GM20431 (cell line): Measurements from ENCODE around the gene SHH.

Source experiments
- in situ Hi-C: fragments of 300-500 bp; cut with MseI, MboI; formaldehyde crosslinking; loops from one replicate; pipeline ENCODE4 v1.15.0; 2020; ENCODE audit warnings: low sequenced_read_pairs; ENCODE audit not compliant: unreplicated experiment

SHH gene

GRCh38 chr7:155808549-155809331 is 3.5 kb downstream of the SHH start:
- in situ Hi-C loops, result loop anchor here (25.0 kb wide), 1 partner anchor 1004 kb away; no protein-coding TSS in a partner anchor

- in situ Hi-C loops, result loop anchor here (25.0 kb wide), 1 partner anchor 1004 kb away; no protein-coding TSS in a partner anchor
These were observed 4.3 kb downstream of the SHH start for GRCh38 chr7:155807789-155808548.

GRCh38 chr7:155807065-155807671 is 5.1 kb downstream of the SHH start:
- in situ Hi-C loops, result loop anchor here (25.0 kb wide), 1 partner anchor 1005 kb away; no protein-coding TSS in a partner anchor

- in situ Hi-C loops, result loop anchor here (25.0 kb wide), 1 partner anchor 1006 kb away; no protein-coding TSS in a partner anchor
These were observed 6.0 kb downstream of the SHH start for GRCh38 chr7:155806096-155806871.

GRCh38 chr7:155805826-155806095 is 6.5 kb downstream of the SHH start:
- in situ Hi-C loops, result loop anchor here (25.0 kb wide), 1 partner anchor 1007 kb away; no protein-coding TSS in a partner anchor

- in situ Hi-C loops, result loop anchor here (25.0 kb wide), 1 partner anchor 1007 kb away; no protein-coding TSS in a partner anchor
These were observed 7.1 kb downstream of the SHH start for GRCh38 chr7:155804897-155805825.

- in situ Hi-C loops, result loop anchor here (25.0 kb wide), 1 partner anchor 1008 kb away; no protein-coding TSS in a partner anchor
These were observed 7.8 kb downstream of the SHH start for GRCh38 chr7:155804431-155804831.

- in situ Hi-C loops, result loop anchor here (25.0 kb wide), 1 partner anchor 1009 kb away; no protein-coding TSS in a partner anchor
These were observed 8.6 kb downstream of the SHH start for GRCh38 chr7:155803418-155804376.

GRCh38 chr7:155802906-155803417 is 9.3 kb downstream of the SHH start:
- in situ Hi-C loops, result loop anchor here (25.0 kb wide), 1 partner anchor 1009 kb away; no protein-coding TSS in a partner anchor

- in situ Hi-C loops, result loop anchor here (25.0 kb wide), 1 partner anchor 1010 kb away; no protein-coding TSS in a partner anchor
These were observed 10.0 kb downstream of the SHH start for GRCh38 chr7:155802291-155802690.

GRCh38 chr7:155800741-155801267 is 11.5 kb downstream of the SHH start:
- in situ Hi-C loops, result loop anchor here (25.0 kb wide), 1 partner anchor 1011 kb away; no protein-coding TSS in a partner anchor

- in situ Hi-C loops, result loop anchor here (25.0 kb wide), 1 partner anchor 1012 kb away; no protein-coding TSS in a partner anchor
These were observed 12.0 kb downstream of the SHH start for GRCh38 chr7:155800301-155800700.

- in situ Hi-C loops, result no loop called here
These were observed 12.7 kb downstream of the SHH start for GRCh38 chr7:155799514-155799913.

GRCh38 chr7:155798673-155799439 is 13.4 kb downstream of the SHH start:
- in situ Hi-C loops, result no loop called here

GRCh38 chr7:155797262-155798250 is 14.7 kb downstream of the SHH start:
- in situ Hi-C loops, result no loop called here
